GM12878 (cell line): Measurements from ENCODE around the gene PVALEF. TPM values are rescaled to one million over a fixed set of nuclear protein-coding genes. Genes with fewer than 3 reads are reported as not detected.

ENCODE experiments used
- ATAC-seq: fragments of 200-7000 bp; cut with Tn5 transposase; 3 replicates; pipeline ENCODE4 v1.9.1; 2020; ENCODE audit warnings: mild to moderate bottlenecking, moderate library complexity
- BruUV-seq: library from RNA; stranded (reverse); fragments of 400-500 nt; replicated peaks from 2 replicates; lab custom pipeline; 2021; lab: Mats Ljungman, UMichigan
- CTCF ChIA-PET: fragments of 300-600 bp; sonication (Branson Sonifier 250); formaldehyde crosslinking; extraction: SDS; loops from one replicate; lab custom pipeline; 2021; ENCODE audit warnings: inconsistent platforms; lab: Yijun Ruan, JAX
- POLR2A ChIA-PET: fragments of 350-600 bp; formaldehyde crosslinking; extraction: SDS; loops from one replicate; lab custom pipeline; 2021; ENCODE audit warnings: inconsistent platforms; lab: Charles Lee
- RAD21 ChIA-PET: fragments of 300-600 bp; sonication (Branson Sonifier 250); formaldehyde crosslinking; loops from one replicate; lab custom pipeline; 2023; ENCODE audit warnings: antibody characterized with exemption; ENCODE audit not compliant: unreplicated experiment; lab: Charles Lee
- SMC1A ChIA-PET: fragments of 300-600 bp; sonication (Branson Sonifier 250); formaldehyde crosslinking; loops from one replicate; lab custom pipeline; 2023; ENCODE audit not compliant: unreplicated experiment, uncharacterized antibody; lab: Charles Lee
- DNase-seq: peaks from one replicate; pipeline ENCODE4 v3.0.0-alpha.2; 2011; ENCODE audit warnings: low read depth, low spot score
- FAIRE-seq: peaks from 3 replicates; lab custom pipeline; 2011; peaks lifted over from hg19 to GRCh38; lab: Jason Lieb, UNC
- H2AFZ ChIP-seq: 2 replicates; pipeline ENCODE4 v1.6.0; 2011; ENCODE audit warnings: low read depth, low read length, control low read depth; ENCODE audit not compliant: control insufficient read depth
- H3K27ac ChIP-seq: 2 replicates; pipeline ENCODE4 v1.5.1; 2011; ENCODE audit warnings: control low read depth; ENCODE audit not compliant: control insufficient read depth, insufficient read depth
- H3K27me3 ChIP-seq, 2 experiments: replicated peaks in 1 of 2; 2 replicates each; pipeline versions ENCODE4 v1.6.0 to v1.6.1; 2011; ENCODE audit warnings: low read length in 1 of 2; ENCODE audit not compliant: control insufficient read depth in 2 of 2, insufficient read depth in 2 of 2
- H3K36me3 ChIP-seq, 2 experiments: 2 replicates each; pipeline ENCODE4 v1.5.1; 2011; ENCODE audit warnings: low read length in 1 of 2; ENCODE audit not compliant: control insufficient read depth in 2 of 2, insufficient read depth in 2 of 2
- H3K4me1 ChIP-seq: 2 replicates; pipeline ENCODE4 v1.6.1; 2011; ENCODE audit warnings: mild to moderate bottlenecking, low read length, moderate library complexity, mixed read lengths; ENCODE audit not compliant: control insufficient read depth, insufficient read depth
- H3K4me2 ChIP-seq: 2 replicates; pipeline ENCODE4 v1.6.0; 2011; ENCODE audit warnings: control low read depth; ENCODE audit not compliant: control insufficient read depth, insufficient read depth
- H3K4me3 ChIP-seq: fragments of 200-600 bp; sonication (generic); 2 replicates; pipeline ENCODE4 v1.5.1; 2016
- H3K79me2 ChIP-seq: 2 replicates; pipeline ENCODE4 v1.6.0; 2011; ENCODE audit warnings: low read length; ENCODE audit not compliant: control insufficient read depth, insufficient read depth
- H3K9ac ChIP-seq: 2 replicates; pipeline ENCODE4 v1.8.0; 2011; ENCODE audit warnings: low read length, control low read depth, mixed read lengths; ENCODE audit not compliant: control insufficient read depth, insufficient read depth
- H3K9me3 ChIP-seq: replicated peaks from 3 replicates; pipeline ENCODE4 v1.5.1; 2011; ENCODE audit warnings: mild to moderate bottlenecking, low read length; ENCODE audit not compliant: control insufficient read depth, insufficient read depth
- H4K20me1 ChIP-seq: 2 replicates; pipeline ENCODE4 v1.6.0; 2011; ENCODE audit not compliant: control insufficient read depth, insufficient read depth
- CBX3 ChIP-seq: fragments of 200-600 bp; sonication (generic); IDR thresholded peaks from 2 replicates; pipeline ENCODE4 v1.6.1; 2016; ENCODE audit warnings: low read depth, borderline replicate concordance
- EGR1 ChIP-seq, 2 experiments: IDR thresholded peaks; 1 replicate in 1 of 2; 2 replicates in 1 of 2; pipeline ENCODE4 v1.6.1; 2011 to 2012; ENCODE audit warnings: low read depth in 2 of 2, low read length in 2 of 2, borderline replicate concordance in 1 of 2, mild to moderate bottlenecking in 1 of 2, moderate library complexity in 1 of 2
- HDGF ChIP-seq: fragments of 450-650 bp; IDR thresholded peaks from 2 replicates; pipeline ENCODE4 v1.6.1; 2016; ENCODE audit warnings: antibody characterized with exemption
- LARP7 ChIP-seq: fragments of 450-650 bp; IDR thresholded peaks from 2 replicates; pipeline ENCODE4 v1.6.1; 2017; ENCODE audit warnings: mild to moderate bottlenecking
- NRF1 ChIP-seq: conservative IDR thresholded peaks from 2 replicates; pipeline ENCODE4 v1.6.1; 2011; ENCODE audit warnings: mild to moderate bottlenecking, low read depth, low read length, improper control_type of control experiment
- RUNX3 ChIP-seq: IDR thresholded peaks from 2 replicates; pipeline ENCODE4 v1.6.1; 2012; ENCODE audit warnings: low read length, inconsistent platforms
- ZSCAN29 ChIP-seq: fragments of 450-650 bp; IDR thresholded peaks from 2 replicates; pipeline ENCODE4 v1.6.1; 2017; ENCODE audit warnings: mild to moderate bottlenecking, moderate library complexity
- WGBS: methylation state at CpG from one replicate; pipeline ENCODE4 v1.1.6; 2016; ENCODE audit warnings: low lambda C conversion rate; ENCODE audit not compliant: insufficient replicate concordance, insufficient coverage; ENCODE audit errors: missing lambda C conversion rate; 5-methylcytosine and 5-hydroxymethylcytosine counted together
- in situ Hi-C: fragments of 300-500 bp; cut with MboI; formaldehyde crosslinking; loops from 9 replicates; pipeline ENCODE4 v1.14.3; 2018; ENCODE audit warnings: mixed read lengths
- intact Hi-C: fragments of 100-400 bp; cut with micrococcal nuclease; formaldehyde crosslinking; loops from one replicate; pipeline ENCODE4 v1.14.2; 2022; ENCODE audit not compliant: unreplicated experiment
- polyA plus RNA-seq, 11 experiments: library from polyadenylated mRNA; depleted of rRNA in 4 of 11; unstranded in 6 of 11; stranded (reverse) in 5 of 11; fragments of >200 nt; fragmentation: Nextera tagmentation in 4 of 11; fragmentation: Illumina TruSeq in 1 of 11; extraction: Ambion mirVana in 4 of 11; extraction: Trizol in 1 of 11; gene quantifications; 1 replicate in 1 of 11; 2 replicates in 10 of 11; pipeline versions ENCODE4 v1.2.1 to v1.2.3, GENCODE V29; 2011 to 2016; ENCODE audit warnings: inconsistent platforms in 2 of 11, missing spikeins in 2 of 11, low read depth in 1 of 11
- total RNA-seq, 4 experiments: library from RNA; depleted of rRNA in 3 of 4; stranded (reverse); fragments of >200 nt in 3 of 4; fragmentation: Illumina TruSeq in 1 of 4; extraction: Trizol in 1 of 4; gene quantifications; 2 replicates each; pipeline versions ENCODE4 v1.2.1 to v1.2.3, GENCODE V29; 2013 to 2021
- TF ChIP-seq, protein P1 (sequence below): IDR thresholded peaks from 2 replicates; pipeline ENCODE4 v1.6.1; 2011; ENCODE audit warnings: borderline replicate concordance, low read depth, mild to moderate bottlenecking, moderate library complexity, low read length; ENCODE audit not compliant: insufficient read depth, poor library complexity, severe bottlenecking
- TF ChIP-seq, protein P2 (sequence below): fragments of 450-650 bp; IDR thresholded peaks from 2 replicates; pipeline ENCODE4 v1.6.1; 2016; ENCODE audit warnings: mild to moderate bottlenecking
- TF ChIP-seq, protein P3 (sequence below): fragments of 450-650 bp; formaldehyde crosslinking; IDR thresholded peaks from 2 replicates; pipeline ENCODE4 v1.5.0; 2022; ENCODE audit warnings: mild to moderate bottlenecking, missing genetic modification characterization

PVALEF gene
- total and polyA plus RNA-seq, 10 of the 15 experiments (the other 5 are each of a cell fraction or from before 2014, with no cell fraction given) = not detected

DNA sequence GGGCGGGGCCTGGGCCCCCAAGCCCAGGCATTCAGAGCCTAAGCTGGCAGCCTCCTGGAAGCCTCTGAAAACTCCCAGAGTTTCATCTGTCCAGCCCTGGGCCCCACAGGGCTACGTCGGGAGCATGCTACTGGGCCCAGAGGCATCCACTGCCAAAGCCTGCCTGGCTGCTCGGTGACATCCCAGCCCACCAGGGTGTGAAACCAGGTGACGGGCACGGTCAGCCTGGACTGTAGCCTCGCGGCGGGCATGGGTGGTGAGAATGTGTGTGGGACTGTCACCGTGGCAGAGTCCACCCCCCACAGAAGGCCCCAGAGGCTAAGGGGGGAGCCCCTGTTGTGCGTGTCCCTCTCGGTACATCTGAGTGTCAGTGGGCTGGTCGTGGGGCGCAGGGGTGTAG is 26.3 kb downstream of the PVALEF start:
- ATAC-seq (no peak), FAIRE-seq (no peak), DNase-seq (no peak)
- Histone ChIP-seq H3K79me2 (no peaks in the 10 kb centered on the region), H3K9me3 (no peaks in the 10 kb centered on the region), H3K9ac (no peak overlapping the region), H4K20me1 (no peaks in the 10 kb centered on the region), H3K4me2 (no peak overlapping the region), H3K36me3 (peaks cover 0 to 5% of the 10 kb centered on the region in 2 experiments; a peak in 2 of 4 replicates), H3K4me1 (peaks cover 3% of the 10 kb centered on the region; the same call in 1 of the 2 replicates), H2AFZ (no peak overlapping the region), H3K27ac (no peak overlapping the region), H3K4me3 (no peak overlapping the region), H3K27me3 (no peaks in the 10 kb centered on the region)
- ChIA-PET CTCF (no interaction called here), RAD21 (no interaction called here), POLR2A (no interaction called here), SMC1A (no interaction called here)
- BruUV-seq = no TSS peak
- TF ChIP-seq NRF1 (no peak), EGR1 (IDR thresholded peaks at IDR 0.05; ENCODE audit: borderline replicate concordance in 1 of 2, low read depth in 2 of 2, low read length in 2 of 2) (no peak), CBX3 (no peak), HDGF (no peak), ZSCAN29 (no peak), RUNX3 (no peak), LARP7 (no peak)
- TF ChIP-seq, protein P1, sequence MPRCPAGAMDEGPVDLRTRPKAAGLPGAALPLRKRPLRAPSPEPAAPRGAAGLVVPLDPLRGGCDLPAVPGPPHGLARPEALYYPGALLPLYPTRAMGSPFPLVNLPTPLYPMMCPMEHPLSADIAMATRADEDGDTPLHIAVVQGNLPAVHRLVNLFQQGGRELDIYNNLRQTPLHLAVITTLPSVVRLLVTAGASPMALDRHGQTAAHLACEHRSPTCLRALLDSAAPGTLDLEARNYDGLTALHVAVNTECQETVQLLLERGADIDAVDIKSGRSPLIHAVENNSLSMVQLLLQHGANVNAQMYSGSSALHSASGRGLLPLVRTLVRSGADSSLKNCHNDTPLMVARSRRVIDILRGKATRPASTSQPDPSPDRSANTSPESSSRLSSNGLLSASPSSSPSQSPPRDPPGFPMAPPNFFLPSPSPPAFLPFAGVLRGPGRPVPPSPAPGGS = no peak
- TF ChIP-seq, protein P2, sequence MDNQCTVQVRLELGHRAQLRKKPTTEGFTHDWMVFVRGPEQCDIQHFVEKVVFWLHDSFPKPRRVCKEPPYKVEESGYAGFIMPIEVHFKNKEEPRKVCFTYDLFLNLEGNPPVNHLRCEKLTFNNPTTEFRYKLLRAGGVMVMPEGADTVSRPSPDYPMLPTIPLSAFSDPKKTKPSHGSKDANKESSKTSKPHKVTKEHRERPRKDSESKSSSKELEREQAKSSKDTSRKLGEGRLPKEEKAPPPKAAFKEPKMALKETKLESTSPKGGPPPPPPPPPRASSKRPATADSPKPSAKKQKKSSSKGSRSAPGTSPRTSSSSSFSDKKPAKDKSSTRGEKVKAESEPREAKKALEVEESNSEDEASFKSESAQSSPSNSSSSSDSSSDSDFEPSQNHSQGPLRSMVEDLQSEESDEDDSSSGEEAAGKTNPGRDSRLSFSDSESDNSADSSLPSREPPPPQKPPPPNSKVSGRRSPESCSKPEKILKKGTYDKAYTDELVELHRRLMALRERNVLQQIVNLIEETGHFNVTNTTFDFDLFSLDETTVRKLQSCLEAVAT = no peak
- TF ChIP-seq, protein P3, sequence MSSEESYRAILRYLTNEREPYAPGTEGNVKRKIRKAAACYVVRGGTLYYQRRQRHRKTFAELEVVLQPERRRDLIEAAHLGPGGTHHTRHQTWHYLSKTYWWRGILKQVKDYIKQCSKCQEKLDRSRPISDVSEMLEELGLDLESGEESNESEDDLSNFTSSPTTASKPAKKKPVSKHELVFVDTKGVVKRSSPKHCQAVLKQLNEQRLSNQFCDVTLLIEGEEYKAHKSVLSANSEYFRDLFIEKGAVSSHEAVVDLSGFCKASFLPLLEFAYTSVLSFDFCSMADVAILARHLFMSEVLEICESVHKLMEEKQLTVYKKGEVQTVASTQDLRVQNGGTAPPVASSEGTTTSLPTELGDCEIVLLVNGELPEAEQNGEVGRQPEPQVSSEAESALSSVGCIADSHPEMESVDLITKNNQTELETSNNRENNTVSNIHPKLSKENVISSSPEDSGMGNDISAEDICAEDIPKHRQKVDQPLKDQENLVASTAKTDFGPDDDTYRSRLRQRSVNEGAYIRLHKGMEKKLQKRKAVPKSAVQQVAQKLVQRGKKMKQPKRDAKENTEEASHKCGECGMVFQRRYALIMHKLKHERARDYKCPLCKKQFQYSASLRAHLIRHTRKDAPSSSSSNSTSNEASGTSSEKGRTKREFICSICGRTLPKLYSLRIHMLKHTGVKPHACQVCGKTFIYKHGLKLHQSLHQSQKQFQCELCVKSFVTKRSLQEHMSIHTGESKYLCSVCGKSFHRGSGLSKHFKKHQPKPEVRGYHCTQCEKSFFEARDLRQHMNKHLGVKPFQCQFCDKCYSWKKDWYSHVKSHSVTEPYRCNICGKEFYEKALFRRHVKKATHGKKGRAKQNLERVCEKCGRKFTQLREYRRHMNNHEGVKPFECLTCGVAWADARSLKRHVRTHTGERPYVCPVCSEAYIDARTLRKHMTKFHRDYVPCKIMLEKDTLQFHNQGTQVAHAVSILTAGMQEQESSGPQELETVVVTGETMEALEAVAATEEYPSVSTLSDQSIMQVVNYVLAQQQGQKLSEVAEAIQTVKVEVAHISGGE (CRISPR knock-in tag) = no peak
- intact Hi-C loops (no loop called here), in situ Hi-C loops (no loop called here)
- 87% methylated on average over 14 of the region's 14 CpGs for WGBS
